GM19328 (cell line): ENCODE measurements around the gene TXNDC2.

ENCODE experiments used
- ATAC-seq: cut with Tn5 transposase; IDR thresholded peaks from one replicate; pipeline ENCODE4 v1.9.1; 2021; ENCODE audit warnings: mild to moderate bottlenecking, moderate library complexity; ENCODE audit not compliant: unreplicated experiment

The TXNDC2 gene

DNA sequence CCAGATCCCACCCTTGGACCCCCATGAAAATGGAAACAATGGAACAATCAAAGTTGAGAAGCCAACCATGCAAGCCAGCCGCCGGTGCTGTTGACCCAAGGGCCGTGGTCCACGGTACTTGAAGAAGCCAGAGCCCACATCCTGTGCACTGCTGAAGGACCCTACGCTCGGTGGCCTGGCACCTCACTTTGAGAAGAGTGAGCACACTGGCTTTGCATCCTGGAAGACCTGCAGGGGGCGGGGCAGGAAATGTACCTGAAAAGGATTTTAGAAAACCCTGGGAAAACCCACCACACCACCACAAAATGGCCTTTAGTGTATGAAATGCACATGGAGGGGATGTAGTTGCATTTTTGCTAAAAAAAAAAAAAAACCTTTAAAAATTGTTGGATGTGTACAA lies 26.5 kb upstream of the TXNDC2 start:
- no peak for ATAC-seq

GRCh38 chr18:9860682-9861081 lies 25.1 kb upstream of the TXNDC2 start:
- ATAC-seq: no peak

DNA sequence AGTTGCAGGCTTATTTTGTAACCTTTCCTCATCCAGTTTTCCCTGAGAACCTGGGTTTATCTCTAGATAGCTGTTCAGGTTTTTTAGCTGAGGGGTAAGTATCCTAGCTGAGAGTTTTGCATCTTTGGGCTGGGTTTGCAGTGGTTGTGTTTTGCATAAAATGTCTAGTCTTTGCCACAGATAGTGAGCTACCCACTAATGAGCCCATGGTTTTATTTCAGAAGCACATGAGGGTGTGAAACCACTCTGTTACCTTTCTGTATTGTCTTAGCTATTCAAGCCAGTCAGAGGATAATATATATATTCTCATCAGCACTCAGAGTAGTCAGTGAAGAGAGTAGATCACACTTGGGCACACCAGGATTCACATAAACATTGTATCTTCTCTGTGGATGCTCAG lies 24.6 kb upstream of the TXNDC2 start:
- ATAC-seq: peak; percentile 55

DNA sequence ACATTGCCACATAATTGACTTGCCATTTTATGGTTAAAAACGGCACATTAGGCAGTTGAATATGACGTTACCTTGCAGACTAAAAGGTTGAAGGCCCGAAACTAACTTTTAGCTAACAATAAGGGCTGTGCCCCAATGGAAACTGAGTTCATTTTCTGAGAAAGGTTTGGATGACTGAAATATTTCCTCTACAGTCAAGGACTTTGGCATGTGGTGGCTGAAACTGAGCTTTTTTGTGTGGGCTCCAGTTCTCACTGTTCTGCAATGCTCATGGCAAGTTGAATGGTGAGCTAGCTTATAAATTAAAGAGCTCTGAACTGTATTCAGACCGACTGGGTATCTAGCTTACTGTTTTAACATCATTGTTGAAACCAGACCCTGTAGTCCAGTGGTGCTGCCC lies 23.8 kb upstream of the TXNDC2 start:
- ATAC-seq: no peak

DNA sequence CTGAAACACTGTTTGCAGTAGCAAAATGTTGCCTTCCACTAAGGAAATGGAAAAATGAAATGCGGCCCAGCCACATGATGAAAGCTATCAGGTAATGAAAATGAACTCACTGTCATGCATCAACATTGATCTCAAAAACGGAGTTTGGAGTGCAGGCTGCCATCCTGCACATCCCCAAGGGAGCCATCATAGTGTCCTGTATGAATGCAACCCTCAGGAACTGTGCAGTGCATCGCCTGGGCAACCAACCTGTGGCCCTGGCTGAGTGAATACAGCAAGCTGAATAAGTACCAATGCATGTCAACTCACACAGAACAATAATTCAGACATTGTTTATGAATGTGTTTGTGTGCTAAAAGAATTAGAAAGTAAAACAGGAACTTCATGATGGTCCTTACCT lies 23.1 kb upstream of the TXNDC2 start:
- ATAC-seq: no peak

GRCh38 chr18:9863282-9863681 lies 22.5 kb upstream of the TXNDC2 start:
- no peak for ATAC-seq

DNA sequence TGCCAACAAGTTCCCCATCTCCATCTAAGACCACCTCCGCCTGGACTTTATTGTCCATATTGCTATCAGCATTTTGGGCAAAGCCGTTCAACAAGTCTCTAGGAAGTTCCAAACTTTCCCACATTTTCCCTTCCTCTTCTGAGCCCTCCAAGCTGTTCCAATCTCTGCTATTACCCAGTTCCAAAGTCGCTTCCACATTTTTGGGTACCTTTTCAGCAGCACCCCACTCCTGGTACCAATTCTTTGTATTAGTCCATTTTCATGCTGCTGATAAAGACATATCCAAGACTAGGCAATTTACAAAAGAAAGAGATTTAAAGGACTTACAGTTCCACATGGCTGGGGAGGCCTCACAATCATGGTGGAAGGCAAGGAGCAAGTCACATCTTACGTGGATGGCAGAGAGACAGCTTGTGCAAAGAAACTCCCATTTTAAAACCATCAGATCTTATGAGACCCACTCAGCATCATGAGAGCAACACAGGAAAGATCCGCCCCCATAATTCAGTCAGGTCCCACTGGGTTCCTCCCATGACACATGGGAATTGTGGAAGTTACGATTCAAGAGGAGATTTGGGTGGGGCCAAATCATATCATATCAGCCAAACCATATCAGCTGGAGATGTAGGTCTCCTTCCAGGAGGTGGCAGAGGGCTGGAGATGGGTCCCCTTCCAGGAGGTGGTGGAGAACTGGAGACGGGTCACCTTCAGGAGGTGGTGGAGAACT lies 19.8 kb upstream of the TXNDC2 start:
- no peak for ATAC-seq

DNA sequence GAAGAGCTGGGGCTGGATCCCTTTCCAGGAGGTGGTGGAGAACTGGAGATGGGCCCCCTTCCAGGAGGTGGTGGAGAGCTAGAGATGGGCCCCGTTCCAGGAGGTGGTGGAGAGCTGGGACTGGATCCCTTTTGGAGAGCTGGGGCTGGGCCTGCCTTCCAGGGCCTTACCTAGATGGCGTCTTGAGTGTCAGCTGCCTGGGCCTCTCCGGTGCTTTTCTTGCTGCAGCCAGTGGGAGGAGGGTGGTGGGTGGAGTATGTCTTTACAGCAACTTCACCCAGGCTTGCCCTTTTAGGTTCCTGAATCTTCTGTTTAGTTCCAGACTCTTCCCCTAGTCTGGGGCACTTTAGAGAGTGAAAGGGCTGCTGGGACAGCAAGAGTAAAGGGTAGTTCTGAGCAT lies 19.1 kb upstream of the TXNDC2 start:
- no peak for ATAC-seq

- no peak for ATAC-seq
These were observed 18.6 kb upstream of the TXNDC2 start for GRCh38 chr18:9867071-9867594.

DNA sequence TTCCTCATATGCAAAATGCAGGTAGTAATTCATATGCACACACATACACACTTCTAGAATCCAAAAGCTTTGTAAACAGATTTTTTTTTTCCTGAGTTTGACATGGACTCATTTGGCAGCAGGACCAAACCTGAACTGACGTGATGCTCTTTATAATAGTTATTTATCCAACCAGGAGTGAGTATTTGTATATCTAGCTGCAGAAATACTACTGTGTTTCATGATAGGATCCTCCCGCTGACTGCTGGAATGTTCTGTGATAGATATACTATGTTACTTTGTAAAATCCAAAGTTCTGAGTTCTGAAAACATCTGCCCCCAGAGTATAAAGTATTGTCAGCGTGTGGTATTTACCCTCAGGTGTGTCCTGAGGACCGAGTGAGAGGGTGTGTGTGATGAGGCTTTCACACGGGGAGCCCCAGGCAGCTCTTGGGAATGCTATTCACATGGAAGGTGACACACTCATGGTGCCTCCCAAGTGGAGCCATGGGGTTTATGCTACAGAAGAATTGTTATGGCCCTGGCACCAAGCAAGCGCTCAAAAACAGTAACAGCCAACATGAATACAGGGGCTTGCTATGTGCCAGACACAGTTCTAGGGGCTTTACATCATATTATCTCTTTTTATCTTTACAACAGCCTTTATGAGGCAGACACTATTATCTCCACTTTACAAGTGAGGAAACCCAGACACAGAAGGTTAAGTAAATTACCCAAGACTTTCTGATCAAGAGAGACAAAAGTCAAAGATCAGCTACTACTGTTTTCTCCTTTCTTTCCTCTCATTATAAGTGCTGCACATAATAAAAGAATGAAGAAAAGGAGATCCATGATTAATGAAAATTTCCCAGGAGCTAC lies 16.7 kb upstream of the TXNDC2 start:
- no peak for ATAC-seq

- no peak for ATAC-seq
These were observed 15.9 kb upstream of the TXNDC2 start for GRCh38 chr18:9869715-9870430.

- no peak for ATAC-seq
These were observed 15.3 kb upstream of the TXNDC2 start for GRCh38 chr18:9870431-9871008.

GRCh38 chr18:9871244-9871746 lies 14.5 kb upstream of the TXNDC2 start:
- ATAC-seq: no peak

DNA sequence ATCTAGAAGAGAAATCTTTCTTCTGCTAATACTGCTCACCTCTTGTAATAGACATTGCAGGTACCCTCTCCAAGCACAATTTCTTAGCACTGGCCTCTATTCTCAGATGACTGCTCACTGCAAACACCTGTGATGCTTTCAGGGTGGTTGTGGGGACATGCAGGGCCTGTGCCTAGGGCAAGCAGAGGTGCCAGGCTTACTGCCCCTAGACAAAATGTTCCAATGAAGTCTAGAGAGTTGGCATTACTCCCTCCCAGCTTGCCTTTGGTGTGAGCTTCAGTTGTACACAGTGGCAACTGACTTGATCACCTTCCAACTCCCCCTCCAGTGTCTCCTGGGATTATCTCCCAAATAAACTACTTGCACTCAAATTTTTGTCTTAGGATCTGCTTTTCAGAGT lies 12.9 kb upstream of the TXNDC2 start:
- ATAC-seq: no peak

DNA sequence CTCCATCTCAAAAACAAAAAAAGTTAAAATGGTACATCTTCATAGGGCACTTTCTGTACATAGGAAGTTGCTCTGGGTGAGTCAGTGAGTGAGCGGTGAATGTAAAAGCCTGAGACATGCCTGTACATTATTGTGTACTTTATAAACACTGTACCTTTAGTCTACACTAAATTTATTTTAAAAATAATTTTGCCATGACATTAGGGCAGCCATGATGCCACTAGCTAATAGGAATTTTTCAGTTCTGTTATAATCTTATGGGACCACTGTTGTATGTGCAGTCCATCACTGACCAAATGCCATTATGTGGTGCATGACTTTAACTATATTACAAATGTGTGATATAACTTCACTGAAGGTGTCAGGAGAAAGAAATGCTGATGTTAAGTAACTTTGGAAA lies 11.0 kb upstream of the TXNDC2 start:
- ATAC-seq: no peak

DNA sequence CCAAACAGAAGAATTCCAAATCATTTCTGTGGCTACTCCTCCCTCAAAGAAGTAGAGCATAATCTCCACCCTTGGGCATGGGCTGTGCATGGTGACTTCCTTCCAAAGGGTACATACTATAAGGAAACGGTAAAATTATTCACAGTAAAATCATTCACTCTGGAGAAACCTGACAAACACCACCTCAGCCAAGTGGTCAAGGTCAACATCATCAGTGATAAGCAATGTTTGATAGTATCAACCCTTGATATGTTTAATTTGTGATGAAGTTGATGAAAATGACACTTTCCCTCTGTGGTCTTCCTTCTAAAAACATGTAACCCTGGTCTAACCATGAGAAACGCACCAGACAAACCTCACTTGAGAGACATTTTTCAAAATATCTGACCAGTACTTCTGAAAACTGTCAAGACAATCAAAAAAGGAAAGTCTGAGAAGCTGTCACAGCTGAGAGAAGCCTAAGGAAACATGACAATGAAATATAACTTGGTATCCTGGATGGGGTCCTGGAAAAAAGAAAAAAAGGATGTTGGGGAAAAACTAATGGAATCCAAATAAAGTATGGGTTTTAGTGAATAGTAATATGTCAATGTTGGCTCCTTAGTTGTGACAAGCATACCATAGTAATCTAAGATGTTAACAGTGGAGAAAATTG lies 9.4 kb upstream of the TXNDC2 start:
- no peak for ATAC-seq

DNA sequence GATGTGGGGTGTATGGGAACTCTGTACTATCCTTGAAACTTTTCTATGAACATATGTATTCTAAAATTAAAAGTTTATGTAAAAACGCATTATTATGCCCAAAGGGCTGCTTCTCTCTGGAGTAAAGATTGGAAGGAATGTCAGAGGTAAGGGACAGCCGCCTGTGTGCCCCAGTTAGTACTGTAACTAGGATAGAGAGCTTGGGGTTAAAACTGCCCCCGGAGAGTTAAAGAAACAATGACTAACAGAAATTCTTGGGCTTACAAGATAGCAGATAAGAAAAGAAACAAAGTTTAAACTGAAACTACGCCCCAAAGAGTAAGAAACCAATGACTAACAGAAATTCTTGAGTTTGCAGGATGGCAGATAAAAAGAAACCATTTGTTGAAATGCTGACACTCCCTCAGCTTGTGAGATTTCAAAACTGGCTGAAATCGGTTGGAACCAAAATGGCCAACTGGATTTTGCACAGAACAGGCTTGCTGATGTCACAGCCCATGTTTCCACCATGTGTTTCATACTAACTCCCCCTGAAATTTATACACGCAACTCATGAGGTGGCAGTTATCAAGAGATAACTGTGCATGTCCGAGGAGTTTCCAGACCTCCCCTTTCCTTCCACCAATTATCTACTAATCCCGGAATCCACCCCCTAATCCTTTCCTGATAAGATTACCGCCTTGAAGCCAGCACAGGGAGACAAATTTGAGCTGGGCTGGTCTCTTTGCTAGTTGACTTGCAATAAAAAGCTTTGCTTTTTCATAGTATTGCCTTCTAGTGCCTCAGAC lies 8.7 kb upstream of the TXNDC2 start:
- no peak for ATAC-seq

DNA sequence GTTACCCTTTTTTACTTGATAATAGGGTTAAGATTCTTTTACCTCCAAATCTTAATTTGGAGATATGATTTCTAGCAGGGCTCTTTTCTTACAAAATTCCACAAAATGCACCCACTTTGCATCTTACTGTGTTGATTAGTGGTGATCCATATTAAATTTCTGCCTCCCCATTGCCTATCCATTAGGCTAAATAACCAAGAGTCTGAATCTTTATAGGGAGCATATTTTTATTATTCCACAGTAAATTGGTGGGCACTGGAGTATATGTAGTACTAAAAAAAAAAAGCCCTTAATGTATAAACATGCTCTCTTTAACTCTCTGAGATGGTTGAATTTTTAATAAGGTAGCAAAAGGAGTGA lies 8.1 kb upstream of the TXNDC2 start:
- ATAC-seq: no peak

DNA sequence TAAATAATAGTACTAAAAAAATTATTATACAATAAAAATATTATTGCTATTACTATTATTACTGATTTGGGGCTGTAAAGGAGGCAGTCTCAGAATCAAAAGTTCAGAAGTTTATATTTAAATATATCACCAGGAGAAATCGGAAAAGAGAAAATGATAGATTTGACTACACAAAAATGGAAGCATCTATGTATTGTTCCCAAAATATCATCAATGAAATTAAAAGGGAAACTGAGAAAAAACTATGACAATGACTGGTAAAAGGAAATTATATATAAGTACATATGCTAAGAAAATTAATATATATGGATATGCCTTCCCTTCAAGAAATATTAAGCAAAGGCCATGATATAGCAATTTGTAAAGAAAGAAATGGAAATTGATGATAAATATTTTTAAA lies 7.7 kb upstream of the TXNDC2 start:
- no peak for ATAC-seq

DNA sequence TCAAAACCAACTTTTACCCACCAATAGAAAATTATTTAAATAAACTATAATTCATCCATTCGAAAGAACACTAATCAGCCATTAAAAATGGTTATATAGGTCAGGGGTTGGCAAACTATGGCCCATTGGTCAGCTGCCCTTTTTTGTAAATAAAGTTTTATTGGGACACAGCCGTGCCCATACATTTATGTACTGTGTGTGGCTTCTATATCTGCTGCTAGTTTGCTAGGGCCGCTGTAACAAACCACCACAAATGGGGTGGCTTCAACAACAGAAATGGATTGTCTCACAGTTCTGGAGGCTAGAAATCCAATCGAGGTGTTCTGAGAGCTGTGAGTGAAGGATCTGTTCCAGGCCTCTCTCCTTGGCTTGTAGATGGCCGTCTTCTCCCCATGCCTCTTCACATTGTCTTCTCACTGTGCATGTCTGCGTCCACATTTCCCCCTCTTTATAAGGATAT lies 7.0 kb upstream of the TXNDC2 start:
- ATAC-seq: no peak
